Measurements from ENCODE around the gene ADCK2.

DNA sequence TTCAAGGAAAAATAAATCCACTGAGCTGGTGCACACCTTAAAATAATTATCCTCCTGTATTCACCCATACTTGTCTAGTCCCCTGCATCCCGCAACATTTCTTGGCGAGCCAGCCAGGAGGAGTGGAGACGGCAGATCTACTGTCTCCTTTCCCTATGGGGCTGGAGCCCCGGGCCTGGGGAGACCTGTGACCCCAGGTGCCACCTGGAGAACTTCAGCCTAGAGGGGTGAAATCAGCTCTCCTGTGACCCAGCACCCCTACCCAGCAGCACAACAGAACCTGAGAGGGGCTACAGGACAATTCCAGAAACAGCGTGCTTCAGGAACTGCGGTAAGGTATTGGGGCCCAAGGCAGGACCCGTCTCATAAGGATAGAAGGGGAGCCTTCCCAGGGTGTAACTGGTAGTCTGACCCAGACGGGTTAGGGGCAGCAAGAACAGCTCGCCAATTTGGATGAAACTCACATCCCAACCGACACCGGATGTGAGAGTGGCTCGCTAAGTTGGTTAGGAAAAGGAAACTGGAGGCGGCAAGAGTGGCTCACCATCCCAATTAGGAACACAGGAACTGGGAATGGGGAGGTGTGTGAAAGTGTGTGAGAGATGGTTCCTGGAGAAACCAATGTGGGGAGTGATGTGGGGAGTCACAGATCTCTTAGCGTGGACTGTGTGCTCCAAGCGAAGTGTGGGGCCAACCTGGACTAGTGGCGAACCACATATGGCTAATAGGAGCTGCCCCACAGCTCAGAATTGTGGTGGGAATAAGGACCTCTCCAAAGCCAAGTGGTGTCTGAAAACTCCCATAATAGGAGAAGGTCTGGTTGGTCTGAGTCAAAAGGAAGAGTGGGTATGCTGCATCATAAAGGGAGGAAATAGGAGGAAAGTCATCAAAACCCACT lies 17.0 kb upstream of the ADCK2 start:
- TF ChIP-seq CTCF (conservative IDR thresholded peaks at IDR 0.05; ENCODE audit: low read length) (no peak), EZH2phosphoT487 (IDR thresholded peaks at IDR 0.05; ENCODE audit: borderline replicate concordance) (no peak)

Measured in Loucy (cell line).